GM12873 (cell line): ENCODE results near the gene EPB41L1.

Experiments
- CTCF ChIP-seq: IDR thresholded peaks from 2 replicates; pipeline ENCODE4 v1.5.1; 2012; ENCODE audit warnings: low read depth, mild to moderate bottlenecking, moderate library complexity, low read length, control low read depth; ENCODE audit not compliant: insufficient read depth; ENCODE audit errors: missing control alignments

EPB41L1 gene

DNA sequence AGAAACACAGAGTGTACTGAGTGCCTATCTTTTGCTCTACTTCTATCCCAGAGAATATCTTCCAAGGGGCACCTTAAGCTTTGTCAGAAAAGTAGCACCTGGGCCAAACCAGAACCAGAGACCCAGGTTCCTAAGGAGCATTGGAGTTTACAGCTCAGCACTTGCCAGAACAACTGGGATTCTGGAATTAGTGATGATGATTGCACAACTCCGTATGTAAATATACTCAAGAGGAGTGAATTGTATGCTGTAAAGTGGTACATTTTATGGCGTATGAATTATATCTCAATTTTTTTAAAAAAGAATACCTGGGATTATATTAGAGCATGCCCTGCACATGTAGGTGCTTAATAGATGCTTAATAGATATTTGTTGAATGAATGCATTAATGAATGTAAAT lies 36.2 kb upstream of the EPB41L1 start:
- no peak for TF ChIP-seq CTCF

- TF ChIP-seq CTCF = no peak
Measured at GRCh38 chr20:36119537-36119936, 35.0 kb upstream of the EPB41L1 start.

- no peak for TF ChIP-seq CTCF
Measured at GRCh38 chr20:36120241-36120640, 34.3 kb upstream of the EPB41L1 start.

DNA sequence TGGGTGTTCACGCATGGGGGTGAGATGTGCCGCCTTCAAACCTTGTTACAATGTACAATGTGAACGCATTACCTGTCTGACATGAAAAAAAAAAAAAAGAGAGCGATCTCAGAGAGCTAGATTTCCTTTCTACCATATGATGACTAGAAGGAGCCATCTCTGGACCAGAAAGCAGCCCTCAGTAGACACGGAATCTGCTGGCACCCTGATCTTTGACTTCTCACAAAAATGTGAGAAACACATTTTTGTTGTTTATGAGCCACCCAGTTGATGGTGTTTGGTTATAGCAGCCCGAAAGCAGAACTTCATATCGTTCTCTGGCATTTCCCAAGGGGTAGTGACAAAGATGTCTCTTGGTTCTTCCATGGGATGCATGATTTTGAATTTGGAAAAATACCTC lies 33.5 kb upstream of the EPB41L1 start:
- TF ChIP-seq CTCF = no peak

DNA sequence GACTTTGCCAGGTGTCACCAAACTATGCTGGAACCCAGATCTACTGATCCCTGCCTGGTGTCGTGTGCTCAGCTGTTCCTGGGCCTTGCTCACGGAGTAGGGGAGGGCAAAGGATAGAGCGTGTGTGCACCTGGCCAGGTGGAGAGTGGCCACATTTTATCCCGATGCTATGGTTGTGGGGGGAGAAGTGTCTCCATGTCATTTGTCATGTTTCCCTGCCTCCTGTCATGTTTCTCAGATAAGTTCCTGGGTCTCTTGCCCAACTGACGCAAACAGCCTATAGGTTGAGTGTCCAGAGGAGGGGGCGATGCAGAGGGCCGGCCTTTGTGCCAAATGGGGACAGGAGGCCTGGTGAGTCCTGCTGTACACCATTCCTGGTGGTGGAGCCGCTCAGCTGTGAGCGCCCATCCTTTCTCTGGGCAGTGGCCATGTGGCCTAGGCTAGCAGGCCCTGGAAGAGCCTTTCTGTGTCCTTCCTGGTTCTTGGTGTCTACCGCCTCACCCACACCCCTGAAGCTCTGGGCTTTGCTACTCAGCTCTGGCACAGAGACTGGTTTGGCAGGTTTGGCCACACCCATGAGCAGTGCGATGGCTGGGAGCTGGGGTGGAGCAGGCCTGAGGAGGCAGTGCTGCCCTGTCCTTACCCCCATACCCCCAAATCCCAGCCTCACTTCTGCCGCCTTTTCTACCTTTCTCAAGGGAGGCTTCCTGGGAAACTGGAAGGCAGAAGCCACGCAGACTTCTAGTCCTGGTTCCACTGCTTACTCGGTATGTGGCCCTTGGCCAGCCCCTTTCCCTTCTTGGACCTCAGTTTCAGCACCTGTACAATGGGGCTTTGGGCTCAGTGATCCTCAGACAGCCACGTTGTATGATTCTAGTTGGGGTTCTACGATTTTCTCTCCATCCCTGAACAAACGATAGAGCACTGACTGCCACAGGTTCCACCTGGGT lies 32.3 kb upstream of the EPB41L1 start:
- no peak for TF ChIP-seq CTCF

DNA sequence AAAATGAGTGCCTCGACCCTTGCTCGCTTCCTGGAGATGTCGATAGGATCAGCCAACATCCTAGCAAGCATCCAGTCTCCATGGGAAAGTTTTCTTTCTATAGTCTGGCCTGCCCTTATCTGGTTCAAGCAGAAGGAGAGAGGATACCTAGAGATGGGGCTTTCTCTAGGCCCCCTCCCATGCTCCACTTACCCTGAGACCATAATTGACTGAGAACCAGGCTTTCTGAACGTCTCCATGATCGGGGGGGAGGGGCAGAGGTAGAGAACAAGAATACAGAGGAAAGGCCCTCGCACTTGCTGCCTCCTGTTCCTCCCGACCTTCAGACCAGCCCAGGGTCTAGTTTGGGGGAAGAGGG lies 31.6 kb upstream of the EPB41L1 start:
- TF ChIP-seq CTCF = no peak

DNA sequence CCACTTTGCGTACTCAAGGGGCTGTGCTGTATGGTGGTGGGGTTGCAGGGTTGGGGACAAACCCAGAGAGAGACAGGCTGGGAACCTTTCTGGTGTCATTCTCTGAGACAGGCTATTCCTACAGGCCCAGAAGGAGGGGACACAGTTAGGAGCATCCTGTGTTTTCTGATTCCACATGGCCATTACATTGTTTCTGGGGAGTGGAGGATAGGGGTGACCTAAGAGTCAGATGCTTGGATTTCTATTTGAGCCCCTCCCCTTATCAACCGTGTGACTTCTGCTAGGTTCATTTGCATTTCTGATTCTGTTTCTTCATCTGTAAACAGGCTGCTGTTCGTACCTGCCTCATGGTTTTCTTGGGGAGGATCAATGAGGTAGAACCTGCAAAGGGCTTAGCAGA lies 29.4 kb upstream of the EPB41L1 start:
- no peak for TF ChIP-seq CTCF
